Caco-2 (cell line): Measurements from ENCODE around the gene PFDN2. TPM values are rescaled to one million over a fixed set of nuclear protein-coding genes. Genes with fewer than 3 reads are reported as not detected.

Source experiments
- BruUV-seq: library from RNA; stranded (reverse); fragments of 400-500 nt; replicated peaks from 2 replicates; lab custom pipeline; 2021; lab: Mats Ljungman, UMichigan
- CTCF ChIA-PET: fragments of 300-600 bp; sonication (Branson Sonifier 250); formaldehyde crosslinking; loops from one replicate; lab custom pipeline; 2022; ENCODE audit warnings: antibody characterized with exemption; lab: Charles Lee
- POLR2A ChIA-PET: fragments of 300-600 bp; sonication (Branson Sonifier 250); formaldehyde crosslinking; loops from one replicate; lab custom pipeline; 2022; ENCODE audit warnings: antibody characterized with exemption; lab: Charles Lee
- DNase-seq, 2 experiments: peaks; one replicate each; pipeline versions ENCODE4 v3.0.0 to v3.0.0-alpha.2; 2020 to 2022
- H3K27me3 ChIP-seq: replicated peaks from 2 replicates; pipeline ENCODE4 v1.6.0; 2011; ENCODE audit warnings: low read length; ENCODE audit not compliant: control insufficient read depth, insufficient read depth
- H3K36me3 ChIP-seq: 2 replicates; pipeline ENCODE4 v1.5.1; 2011; ENCODE audit warnings: low read length; ENCODE audit not compliant: control insufficient read depth, insufficient read depth
- H3K4me1 ChIP-seq: fragments of 250-450 bp; sonication (Bioruptor Pico); 2 replicates; pipeline ENCODE4 v1.5.1; 2020; ENCODE audit warnings: mild to moderate bottlenecking
- H3K4me3 ChIP-seq: 2 replicates; pipeline ENCODE4 v1.5.1; 2011; ENCODE audit warnings: low read depth, mild to moderate bottlenecking, control low read depth, low read length
- H3K9me3 ChIP-seq: fragments of 250-450 bp; sonication (Bioruptor Pico); 2 replicates; pipeline ENCODE4 v1.5.1; 2020; ENCODE audit warnings: mild to moderate bottlenecking, moderate library complexity
- H3K27ac Mint-ChIP-seq: one replicate; pipeline ENCODE4 v1.8.0; 2022; ENCODE audit warnings: mixed read lengths; ENCODE audit not compliant: unreplicated experiment
- H3K27me3 Mint-ChIP-seq: one replicate; pipeline ENCODE4 v1.8.0; 2022; ENCODE audit warnings: mixed read lengths; ENCODE audit not compliant: insufficient read depth, unreplicated experiment
- H3K36me3 Mint-ChIP-seq: one replicate; pipeline ENCODE4 v1.8.0; 2022; ENCODE audit warnings: mild to moderate bottlenecking, mixed read lengths; ENCODE audit not compliant: insufficient read depth, unreplicated experiment
- H3K4me1 Mint-ChIP-seq: one replicate; pipeline ENCODE4 v1.8.0; 2022; ENCODE audit warnings: low read depth, mixed read lengths; ENCODE audit not compliant: unreplicated experiment
- H3K4me3 Mint-ChIP-seq: one replicate; pipeline ENCODE4 v1.8.0; 2022; ENCODE audit warnings: mild to moderate bottlenecking, moderate library complexity, mixed read lengths; ENCODE audit not compliant: unreplicated experiment
- H3K9me3 Mint-ChIP-seq: one replicate; pipeline ENCODE4 v1.8.0; 2022; ENCODE audit warnings: mixed read lengths; ENCODE audit not compliant: unreplicated experiment
- CTCF ChIP-seq, 2 experiments: fragments of 200-600 bp in 1 of 2; IDR thresholded peaks; 1 replicate in 1 of 2; 2 replicates in 1 of 2; pipeline versions ENCODE4 v1.5.1 to v1.8.0; 2011 to 2022; ENCODE audit warnings: antibody characterized with exemption in 1 of 2, control low read depth in 1 of 2, inconsistent platforms in 1 of 2, low read depth in 1 of 2, low read length in 1 of 2, mild to moderate bottlenecking in 1 of 2, moderate library complexity in 1 of 2; ENCODE audit not compliant: insufficient read depth in 1 of 2, severe bottlenecking in 1 of 2, unreplicated experiment in 1 of 2
- intact Hi-C: fragments of 100-400 bp; cut with micrococcal nuclease; formaldehyde crosslinking; loops from one replicate; pipeline ENCODE4 v1.10.0; 2022; ENCODE audit not compliant: unreplicated experiment
- total RNA-seq: library from RNA; stranded (reverse); gene quantifications from 2 replicates; pipeline ENCODE4 v1.2.3, GENCODE V29; 2022

The PFDN2 gene
- total RNA-seq, 1 experiment from 2014 or later: 88.0 TPM

DNA sequence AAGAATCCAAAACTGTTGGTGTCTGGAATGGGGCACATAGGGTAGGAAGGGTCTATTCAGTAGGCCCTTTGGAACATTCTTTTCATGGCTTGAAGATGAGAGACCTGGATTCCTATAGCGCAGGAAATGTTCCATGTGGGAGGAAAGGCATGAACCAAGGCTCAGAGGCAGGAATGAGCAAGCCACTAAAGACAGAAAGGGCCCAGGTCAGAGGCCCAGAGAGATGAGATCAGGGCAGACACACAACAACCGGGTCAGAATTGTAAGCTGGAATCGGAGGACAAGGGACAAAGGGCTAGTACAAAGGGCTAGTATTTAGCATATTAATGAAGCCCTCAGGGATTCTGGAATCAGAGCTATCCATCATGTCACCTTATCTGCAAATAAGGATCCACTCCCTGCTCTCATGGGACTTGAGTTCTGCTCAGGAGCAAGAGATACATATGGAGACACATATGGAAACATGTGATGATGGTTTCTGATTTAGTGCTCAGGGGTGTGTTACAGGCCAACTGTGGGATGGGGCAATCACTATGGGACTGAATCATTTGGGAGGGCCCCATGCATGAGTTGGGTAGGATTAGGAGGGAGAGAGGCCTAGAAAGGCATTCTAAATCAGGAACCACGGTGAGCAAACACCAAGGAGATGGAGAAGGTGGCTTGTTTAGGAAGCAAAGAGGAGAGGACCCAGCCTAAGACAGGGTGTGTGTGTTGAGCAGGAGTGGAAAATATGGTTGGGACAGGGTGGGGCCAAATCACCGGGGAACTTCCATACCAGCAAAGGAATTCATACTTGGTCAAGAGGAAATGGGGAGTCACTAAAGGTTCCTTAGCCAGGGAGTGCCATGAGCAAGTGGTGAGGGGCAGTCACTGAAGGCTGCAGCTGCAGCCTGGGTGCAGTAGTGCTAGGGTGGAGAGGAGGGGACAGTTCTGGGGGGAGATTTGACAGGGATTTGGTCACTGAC lies 37.1 kb downstream of the PFDN2 start:
- DNase-seq: no peak
- no peak for TF ChIP-seq CTCF (IDR thresholded peaks at IDR 0.05; ENCODE audit: insufficient read depth in 1 of 2, low read depth in 1 of 2, low read length in 1 of 2, severe bottlenecking in 1 of 2, unreplicated experiment in 1 of 2)
- no peaks in the 10 kb centered on the region for H3K9me3 Mint-ChIP-seq
- no peak overlapping the region for H3K27ac Mint-ChIP-seq
- no peaks in the 10 kb centered on the region for H3K27me3 Mint-ChIP-seq
- Histone ChIP-seq H3K4me3 (no peak overlapping the region), H3K36me3 (no peaks in the 10 kb centered on the region), H3K27me3 (no peaks in the 10 kb centered on the region), H3K4me1 (peaks cover 43% of the 10 kb centered on the region), H3K9me3 (no peaks in the 10 kb centered on the region)
- ChIA-PET POLR2A (no interaction called here), CTCF (interaction anchor here (1.2 kb wide), 1 partner anchor 13 kb away, joined by 6 read pairs; no protein-coding TSS in a partner anchor)
- peaks cover 37% of the 10 kb centered on the region for H3K4me1 Mint-ChIP-seq
- H3K36me3 Mint-ChIP-seq: peaks cover 7% of the 10 kb centered on the region
- intact Hi-C loops: no loop called here
- H3K4me3 Mint-ChIP-seq: no peak overlapping the region
- no TSS peak for BruUV-seq

DNA sequence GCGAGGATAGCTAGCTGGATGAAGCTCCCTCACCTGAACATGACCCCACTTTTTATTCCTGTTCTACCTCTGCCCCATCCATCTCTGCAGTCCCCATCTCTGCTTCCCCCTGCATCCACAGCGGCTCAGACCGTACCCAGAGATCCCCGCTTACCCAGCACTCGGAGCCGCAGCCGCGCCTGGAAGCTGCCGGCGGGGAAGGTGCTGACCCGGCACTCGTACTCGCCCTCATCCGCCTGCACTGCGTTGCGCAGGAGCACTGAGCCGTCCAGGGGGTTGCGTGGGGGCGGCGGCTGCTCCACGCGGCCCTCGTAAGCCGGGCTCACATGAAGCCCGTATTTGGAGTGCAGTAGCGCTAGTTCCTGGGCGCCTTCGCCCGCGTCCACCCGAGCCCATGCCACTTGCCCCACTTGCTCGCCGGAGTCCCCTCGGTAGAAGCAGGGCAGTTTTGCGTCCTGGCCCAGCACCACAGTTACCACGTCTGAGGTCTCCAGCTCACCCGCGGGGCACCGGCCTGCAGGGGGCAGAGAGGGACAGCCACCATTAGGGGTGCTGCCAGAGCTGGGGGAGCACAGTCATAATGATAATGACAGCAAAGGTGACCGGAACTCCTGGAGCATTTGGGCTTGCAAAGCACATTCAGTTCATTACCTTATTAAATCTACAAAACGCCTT lies 38.3 kb downstream of the PFDN2 start:
- intact Hi-C loops: no loop called here
- no peak overlapping the region for H3K4me3 Mint-ChIP-seq
- BruUV-seq: no TSS peak
- Histone ChIP-seq H3K36me3 (no peaks in the 10 kb centered on the region), H3K4me3 (no peak overlapping the region), H3K4me1 (peaks cover 34% of the 10 kb centered on the region), H3K9me3 (no peaks in the 10 kb centered on the region), H3K27me3 (no peaks in the 10 kb centered on the region)
- H3K9me3 Mint-ChIP-seq: no peaks in the 10 kb centered on the region
- ChIA-PET POLR2A (no interaction called here), CTCF (interaction anchor here (1.2 kb wide), 1 partner anchor 14 kb away, joined by 6 read pairs; no protein-coding TSS in a partner anchor)
- no peaks in the 10 kb centered on the region for H3K27me3 Mint-ChIP-seq
- no peak overlapping the region for H3K27ac Mint-ChIP-seq
- H3K4me1 Mint-ChIP-seq: peaks cover 28% of the 10 kb centered on the region
- H3K36me3 Mint-ChIP-seq: peaks cover 7% of the 10 kb centered on the region
- no peak for DNase-seq
- no peak for TF ChIP-seq CTCF (IDR thresholded peaks at IDR 0.05; ENCODE audit: insufficient read depth in 1 of 2, low read depth in 1 of 2, low read length in 1 of 2, severe bottlenecking in 1 of 2, unreplicated experiment in 1 of 2)

GRCh38 chr1:161077426-161077825 lies 40.4 kb downstream of the PFDN2 start:
- BruUV-seq: no TSS peak
- Mint-ChIP-seq H3K36me3 (peaks cover 4% of the 10 kb centered on the region), H3K27me3 (no peaks in the 10 kb centered on the region), H3K4me1 (peaks cover 14% of the 10 kb centered on the region), H3K9me3 (no peaks in the 10 kb centered on the region), H3K27ac (no peak overlapping the region), H3K4me3 (no peak overlapping the region)
- POLR2A ChIA-PET: no interaction called here
- no peak for TF ChIP-seq CTCF (IDR thresholded peaks at IDR 0.05; ENCODE audit: insufficient read depth in 1 of 2, low read depth in 1 of 2, low read length in 1 of 2, severe bottlenecking in 1 of 2, unreplicated experiment in 1 of 2)
- Histone ChIP-seq H3K4me1 (peaks cover 12% of the 10 kb centered on the region), H3K27me3 (no peaks in the 10 kb centered on the region), H3K9me3 (no peaks in the 10 kb centered on the region), H3K36me3 (no peaks in the 10 kb centered on the region), H3K4me3 (no peak overlapping the region)
- intact Hi-C loops: no loop called here
- CTCF ChIA-PET: no interaction called here
- DNase-seq: no peak
